ENCODE measurements around the gene FGR. TPM values are rescaled to one million over a fixed set of nuclear protein-coding genes. Genes with fewer than 3 reads are reported as not detected.

FGR gene
- polyA plus RNA-seq, 3 donors, result 1.5 to 1.9 (median 1.9) TPM

DNA sequence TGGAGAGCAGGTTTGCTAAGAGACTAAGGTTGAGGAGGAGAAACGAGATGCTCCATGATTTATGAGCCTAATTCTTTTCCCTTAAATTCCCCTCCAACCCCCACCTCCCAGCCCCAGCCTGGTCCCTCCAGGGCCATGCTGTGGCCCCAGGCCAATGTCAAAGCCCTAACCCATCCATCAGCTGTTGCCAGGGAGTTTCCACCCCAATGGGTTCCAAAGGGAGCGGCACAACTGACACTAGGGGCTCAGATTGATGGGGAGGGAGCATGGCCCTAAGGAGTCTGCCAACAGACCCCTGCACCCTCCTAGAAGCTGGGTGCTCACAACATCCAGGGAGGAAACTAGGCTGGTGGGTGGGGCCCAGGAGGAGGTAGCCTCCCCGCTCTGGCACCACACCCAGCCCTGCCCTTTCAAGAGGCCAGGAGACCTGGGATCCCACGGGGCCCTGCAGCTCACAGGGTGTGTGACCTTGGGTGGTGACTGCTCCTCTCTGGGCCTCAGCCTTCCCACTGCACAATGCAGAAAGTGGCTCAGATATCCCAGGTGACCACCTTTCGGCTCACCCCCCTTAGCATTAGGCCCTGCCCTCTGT lies 44.0 kb downstream of the FGR start:
- DNase-seq, result no peak

GRCh38 chr1:27589841-27590426 lies 45.1 kb downstream of the FGR start:
- DNase-seq, result no peak

DNA sequence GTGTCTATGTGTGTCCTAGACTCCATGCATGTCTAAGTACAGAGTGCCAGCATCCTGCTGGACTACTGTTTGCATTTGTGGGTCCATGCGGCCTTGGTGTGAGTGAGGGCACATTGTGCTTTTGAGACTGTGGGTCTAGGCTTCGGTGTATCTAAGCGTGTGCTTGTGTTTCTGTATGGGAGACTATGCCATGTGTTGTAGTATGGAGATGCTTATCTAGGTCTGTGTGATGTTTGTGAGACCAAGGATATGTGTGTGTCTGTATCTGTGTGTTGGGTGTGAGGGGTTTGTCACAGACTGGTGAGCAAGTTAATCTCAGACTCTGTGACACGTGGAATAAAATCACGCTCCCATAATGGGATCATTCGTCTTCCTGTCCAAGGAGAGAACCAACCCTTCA lies 45.5 kb downstream of the FGR start:
- DNase-seq, result no peak

- no peak for DNase-seq
These were observed 46.4 kb downstream of the FGR start for GRCh38 chr1:27588256-27589232.

DNA sequence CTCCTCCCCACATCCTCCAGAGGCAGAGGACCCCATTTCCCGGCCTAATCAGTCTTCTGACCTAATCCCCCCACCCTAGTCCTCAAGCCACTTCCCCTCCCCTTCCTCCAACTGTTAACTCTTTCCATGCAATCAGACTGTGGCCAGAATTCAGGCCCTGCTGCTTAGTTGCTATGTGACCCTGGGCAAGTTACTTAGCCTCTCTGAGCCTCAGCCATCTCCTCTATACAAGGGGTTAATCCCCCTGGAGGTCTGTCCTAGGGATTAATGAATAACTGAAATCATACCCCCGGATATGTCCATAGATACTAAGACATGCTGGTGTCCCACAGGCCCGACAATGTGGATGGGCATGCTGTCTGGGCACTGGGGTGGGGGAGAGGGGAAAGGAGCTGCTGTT lies 49.3 kb downstream of the FGR start:
- DNase-seq, result no peak

GRCh38 chr1:27584453-27584852 lies 50.5 kb downstream of the FGR start:
- DNase-seq, result no peak

DNA sequence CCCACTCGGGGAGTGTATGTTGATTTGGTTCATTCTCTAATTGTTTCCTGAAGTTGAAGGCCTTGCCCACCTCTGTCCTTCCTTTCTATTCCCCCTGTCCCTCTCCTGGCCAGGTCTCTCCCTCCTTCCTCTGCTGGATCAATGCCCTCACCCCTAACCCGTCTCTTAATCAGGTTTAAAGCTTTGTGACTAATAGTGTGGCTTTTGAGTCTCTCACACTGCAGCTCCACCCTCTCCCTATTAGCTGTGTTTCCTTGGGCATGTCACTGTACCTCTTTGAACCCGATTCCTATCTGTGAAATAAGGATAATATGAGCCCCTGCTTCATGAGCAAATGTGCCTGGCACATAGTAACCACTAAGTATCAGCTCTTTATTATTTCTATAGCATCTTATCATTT lies 51.5 kb downstream of the FGR start:
- no peak for DNase-seq

DNA sequence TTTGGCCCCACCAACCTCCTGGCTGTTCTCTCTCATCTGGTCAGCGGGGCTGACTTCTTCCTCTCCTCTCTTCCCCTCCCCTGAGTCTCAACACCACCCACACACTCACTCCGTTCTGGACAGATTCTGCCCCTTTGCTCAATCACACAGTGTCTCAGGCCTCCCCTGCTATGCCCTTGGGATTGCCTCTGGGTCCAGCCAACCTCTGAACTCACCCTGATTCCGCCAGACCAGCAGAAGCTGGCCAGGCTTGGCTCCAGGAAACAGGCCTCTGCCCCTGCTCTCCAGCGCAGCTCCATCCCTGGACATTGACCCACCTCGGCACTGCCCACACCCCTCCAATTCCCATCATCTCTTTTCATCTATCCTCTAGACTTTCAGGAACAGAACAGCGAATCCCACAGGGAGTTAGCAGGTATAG lies 53.2 kb downstream of the FGR start:
- DNase-seq, result no peak

DNA sequence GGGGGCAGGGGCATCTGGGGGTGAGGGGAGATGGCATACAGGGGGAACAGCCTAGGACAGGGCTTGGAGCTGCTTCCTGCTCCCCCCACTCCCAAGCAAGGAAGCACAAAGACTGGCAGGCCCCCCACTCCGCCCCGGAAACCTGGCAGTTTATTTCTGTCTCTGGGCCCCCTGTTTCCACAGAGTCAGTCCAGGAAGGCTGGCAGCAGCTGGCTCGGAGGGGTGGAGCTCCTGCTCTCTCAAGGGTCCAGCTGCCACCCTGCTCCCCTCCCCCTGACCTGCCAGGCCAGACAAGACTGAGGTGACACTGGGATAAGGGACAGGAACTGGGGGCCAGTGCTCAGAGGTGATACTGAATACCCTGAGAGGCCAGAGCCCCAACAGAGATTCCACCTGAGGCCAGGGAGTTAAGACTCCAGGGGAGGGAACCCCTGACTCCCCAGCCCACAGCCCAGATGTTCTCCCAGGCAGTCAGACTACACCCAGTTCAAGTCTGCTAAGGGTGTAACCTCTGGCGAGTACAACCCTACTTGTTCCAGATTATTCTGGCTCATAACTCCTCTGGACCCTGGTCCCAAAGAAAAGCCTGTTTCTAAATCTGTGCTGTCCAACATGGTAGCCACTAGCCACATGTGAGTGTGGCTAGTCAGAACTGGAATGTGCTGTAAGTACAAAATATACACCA lies 57.3 kb downstream of the FGR start:
- no peak for DNase-seq

GRCh38 chr1:27576806-27577227 lies 58.2 kb downstream of the FGR start:
- no peak for DNase-seq

DNA sequence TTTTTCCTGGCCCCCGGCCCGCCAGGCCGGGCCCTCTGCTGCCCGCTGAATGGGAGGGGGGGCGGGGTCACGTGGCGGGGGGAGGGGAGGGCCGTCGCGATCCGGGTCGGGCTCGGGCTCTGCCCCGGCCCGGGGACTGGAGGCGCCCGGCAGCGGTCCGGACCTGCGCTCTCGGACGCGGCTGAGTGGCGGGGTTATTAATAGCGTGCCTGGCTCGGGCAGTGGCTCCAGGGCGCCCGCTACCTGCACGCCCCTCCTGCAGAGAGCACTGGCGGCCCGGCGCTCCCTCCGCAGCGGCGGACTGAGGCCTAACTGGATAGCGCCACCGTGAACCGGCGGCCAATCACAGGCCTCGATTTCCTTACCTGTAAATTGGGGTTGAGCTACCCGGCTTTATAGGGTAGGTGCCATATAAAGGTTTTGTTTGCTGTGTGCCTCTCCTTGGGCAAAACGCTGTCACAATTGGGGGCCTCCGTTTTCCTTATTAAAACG lies 59.1 kb downstream of the FGR start:
- DNase-seq, result no peak

DNA sequence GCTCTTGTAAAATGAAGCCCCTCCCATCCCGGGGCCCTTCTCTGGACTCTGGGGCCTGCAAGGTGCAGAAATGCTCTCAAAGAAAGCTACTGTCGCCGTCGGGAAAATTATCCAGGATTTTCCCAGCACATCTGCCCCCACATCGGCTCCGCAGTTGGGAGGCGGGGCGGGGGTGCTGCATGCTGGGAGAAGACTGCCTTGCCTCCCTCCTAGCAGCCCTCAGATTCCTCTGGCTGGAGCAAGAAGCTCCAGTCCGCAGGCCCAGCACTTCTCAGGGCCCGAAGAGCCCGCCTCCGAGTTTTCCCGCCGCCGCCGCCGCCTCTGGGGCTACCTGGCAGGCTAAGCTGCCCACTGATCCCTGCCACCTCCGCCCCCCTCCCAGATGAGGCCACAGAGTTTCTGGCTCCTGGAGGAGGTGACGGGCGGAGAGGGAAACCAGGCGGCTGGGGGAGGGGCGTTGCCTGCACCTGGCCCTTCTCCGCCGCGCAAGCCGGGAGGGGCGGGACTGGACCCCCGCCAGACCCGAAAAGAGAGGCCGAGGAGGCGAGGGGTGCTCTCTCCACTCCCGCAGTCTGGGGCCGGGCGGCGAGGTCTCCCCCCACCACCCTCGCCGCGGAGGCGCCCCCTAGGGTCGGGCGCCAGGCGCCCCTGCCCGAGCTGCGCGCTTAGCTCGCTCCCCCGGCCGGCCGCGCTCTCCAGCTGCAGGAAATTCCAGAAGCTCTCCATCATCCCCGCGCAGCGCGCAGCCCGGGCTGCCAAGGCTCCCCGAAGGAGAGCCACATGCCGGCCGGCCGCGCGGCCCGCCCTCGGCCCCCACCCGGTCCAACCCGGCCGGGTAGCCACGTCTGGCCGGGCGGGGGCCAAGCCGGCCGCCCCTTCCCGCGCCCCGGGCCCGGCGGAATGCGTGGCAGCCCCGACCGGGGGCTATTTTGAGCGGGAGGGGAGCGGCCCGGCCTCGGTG lies 59.8 kb downstream of the FGR start:
- peak; percentile 83 for DNase-seq

GRCh38 chr1:27574001-27574781 lies 60.8 kb downstream of the FGR start:
- DNase-seq, result no peak

DNA sequence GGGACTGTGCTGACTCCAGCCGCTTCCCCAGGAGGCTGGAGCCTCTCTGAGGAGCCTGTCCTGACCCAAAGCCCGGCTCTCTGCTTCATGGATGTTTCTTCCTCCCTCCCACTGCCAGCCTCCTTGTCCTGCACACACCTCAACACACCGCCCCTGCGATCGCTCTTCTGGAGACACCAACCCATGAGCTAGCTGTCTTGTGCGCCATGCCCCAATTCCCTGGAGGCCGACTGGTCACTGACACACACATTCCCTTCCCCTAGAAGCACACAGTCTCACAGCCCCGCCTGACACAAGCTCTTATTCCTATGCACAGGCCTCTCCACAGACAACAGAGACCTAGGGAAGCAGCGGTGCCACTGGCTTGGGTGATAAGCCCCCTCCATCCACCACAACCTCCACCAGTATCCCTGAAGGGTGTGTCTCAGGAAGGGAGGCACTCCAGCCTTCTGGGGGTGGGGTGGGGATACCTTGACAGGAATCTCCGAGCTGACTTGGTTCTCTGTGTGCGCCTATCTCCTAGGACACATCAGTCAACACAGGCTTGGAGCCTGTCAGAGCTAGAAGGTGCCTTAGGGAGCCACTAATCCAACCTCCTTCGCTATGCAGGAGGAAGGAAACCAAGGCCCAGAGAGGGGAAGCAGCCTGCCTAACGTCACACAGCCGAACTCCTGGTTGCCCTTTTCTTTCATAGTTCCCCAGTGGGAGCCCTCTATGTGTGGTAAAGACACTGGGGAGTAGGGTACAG lies 62.1 kb downstream of the FGR start:
- DNase-seq, result no peak

GRCh38 chr1:27572019-27572678 lies 62.8 kb downstream of the FGR start:
- DNase-seq, result no peak

DNA sequence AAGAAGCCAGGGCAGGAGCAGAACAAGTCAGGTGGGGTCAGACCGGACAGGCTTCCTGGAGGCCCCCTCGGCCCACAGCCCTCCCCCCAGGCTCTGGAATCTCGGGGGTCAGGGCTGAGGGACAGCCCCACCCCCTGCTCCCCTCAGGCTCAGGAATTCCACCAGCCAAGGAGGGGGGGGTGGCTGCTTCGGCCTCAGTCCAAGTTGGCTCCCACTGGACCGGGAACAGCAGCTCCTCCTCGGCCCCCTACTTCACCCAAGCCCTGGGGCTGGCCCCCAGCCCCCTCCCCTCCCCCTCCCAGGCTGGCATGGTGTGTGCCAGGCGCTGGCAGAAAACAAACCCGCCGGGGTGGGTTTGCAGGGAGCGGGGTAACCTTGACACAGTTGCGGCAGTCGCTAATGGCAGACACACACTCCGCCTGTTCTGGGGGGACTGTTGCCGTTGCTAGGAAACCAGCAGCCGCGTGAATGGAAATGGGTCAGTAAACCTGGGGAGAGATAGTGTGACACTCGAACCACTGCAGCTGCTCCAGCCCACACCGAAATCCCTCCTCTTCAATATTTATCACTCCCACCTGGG lies 63.5 kb downstream of the FGR start:
- peak; percentile 81 for DNase-seq

GRCh38 chr1:27570784-27571183 lies 64.2 kb downstream of the FGR start:
- DNase-seq, result peak; percentile 76

GRCh38 chr1:27570356-27570755 lies 64.6 kb downstream of the FGR start:
- no peak for DNase-seq

Data from renal pelvis (tissue), 4 donors.